ENCODE data around the gene ASXL1. TPM values are rescaled to one million over a fixed set of nuclear protein-coding genes. Genes with fewer than 3 reads are reported as not detected.

The ASXL1 gene
- total RNA-seq, 1 donor from 2014 or later: 97.5 TPM

DNA sequence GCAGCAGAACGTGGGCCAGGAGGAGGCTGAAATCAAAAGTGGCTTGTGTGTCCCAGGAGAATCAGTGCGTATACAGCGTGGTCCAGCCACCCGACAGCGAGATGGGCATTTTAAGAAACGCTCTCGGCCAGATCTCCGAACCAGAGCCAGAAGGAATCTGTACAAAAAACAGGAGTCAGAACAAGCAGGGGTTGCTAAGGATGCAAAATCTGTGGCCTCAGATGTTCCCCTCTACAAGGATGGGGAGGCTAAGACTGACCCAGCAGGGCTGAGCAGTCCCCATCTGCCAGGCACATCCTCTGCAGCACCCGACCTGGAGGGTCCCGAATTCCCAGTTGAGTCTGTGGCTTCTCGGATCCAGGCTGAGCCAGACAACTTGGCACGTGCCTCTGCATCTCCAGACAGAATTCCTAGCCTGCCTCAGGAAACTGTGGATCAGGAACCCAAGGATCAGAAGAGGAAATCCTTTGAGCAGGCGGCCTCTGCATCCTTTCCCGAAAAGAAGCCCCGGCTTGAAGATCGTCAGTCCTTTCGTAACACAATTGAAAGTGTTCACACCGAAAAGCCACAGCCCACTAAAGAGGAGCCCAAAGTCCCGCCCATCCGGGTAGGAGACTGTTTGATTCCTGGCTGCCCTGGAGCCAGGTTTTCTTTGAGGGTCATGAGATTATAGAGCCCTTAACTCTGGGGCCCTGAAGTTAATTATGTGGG is 75.3 kb downstream of the ASXL1 start:
- Histone ChIP-seq H3K4me3 (no peak overlapping the region), H3K27ac (no peak overlapping the region), H3K4me1 (no peaks in the 10 kb centered on the region), H3K9me3 (no peaks in the 10 kb centered on the region), H3K36me3 (peaks cover 0 to 92% of the 10 kb centered on the region in 2 donors), H3K27me3 (no peaks in the 10 kb centered on the region)
- TF ChIP-seq POLR2AphosphoS5 (IDR thresholded peaks at IDR 0.05; ENCODE audit: insufficient read depth in 1 of 2, low read depth in 1 of 2) (peak in 1 of 2 donors; percentile 45), POLR2A (IDR thresholded peaks at IDR 0.05) (no peak), CTCF (IDR thresholded peaks at IDR 0.05) (no peak)
- intact Hi-C loops (cut with DNase I): no loop called here
- DNase-seq (ENCODE audit: extremely low spot score in 2 of 2): no peak

GRCh38 chr20:32434434-32434833 is 76.3 kb downstream of the ASXL1 start:
- Histone ChIP-seq H3K27me3 (no peaks in the 10 kb centered on the region), H3K27ac (no peak overlapping the region), H3K4me3 (no peak overlapping the region), H3K36me3 (peaks cover 0 to 94% of the 10 kb centered on the region in 2 donors), H3K9me3 (no peaks in the 10 kb centered on the region), H3K4me1 (no peaks in the 10 kb centered on the region)
- intact Hi-C loops (cut with DNase I): no loop called here
- DNase-seq (ENCODE audit: extremely low spot score in 2 of 2): no peak
- TF ChIP-seq POLR2AphosphoS5 (IDR thresholded peaks at IDR 0.05; ENCODE audit: insufficient read depth in 1 of 2, low read depth in 1 of 2) (peak in 1 of 2 donors; percentile 31), POLR2A (IDR thresholded peaks at IDR 0.05) (no peak)

- DNase-seq (ENCODE audit: extremely low spot score in 2 of 2): no peak
- Histone ChIP-seq H3K27ac (no peak overlapping the region), H3K27me3 (no peaks in the 10 kb centered on the region), H3K4me1 (no peaks in the 10 kb centered on the region), H3K36me3 (peaks cover 0 to 86% of the 10 kb centered on the region in 2 donors), H3K9me3 (no peaks in the 10 kb centered on the region), H3K4me3 (no peak overlapping the region)
- TF ChIP-seq POLR2AphosphoS5 (IDR thresholded peaks at IDR 0.05; ENCODE audit: insufficient read depth in 1 of 2, low read depth in 1 of 2) (peak in 1 of 2 donors; percentile 27), POLR2A (IDR thresholded peaks at IDR 0.05) (no peak)
- intact Hi-C loops (cut with DNase I): no loop called here
Observed at GRCh38 chr20:32435449-32436107, 77.4 kb downstream of the ASXL1 start.

DNA sequence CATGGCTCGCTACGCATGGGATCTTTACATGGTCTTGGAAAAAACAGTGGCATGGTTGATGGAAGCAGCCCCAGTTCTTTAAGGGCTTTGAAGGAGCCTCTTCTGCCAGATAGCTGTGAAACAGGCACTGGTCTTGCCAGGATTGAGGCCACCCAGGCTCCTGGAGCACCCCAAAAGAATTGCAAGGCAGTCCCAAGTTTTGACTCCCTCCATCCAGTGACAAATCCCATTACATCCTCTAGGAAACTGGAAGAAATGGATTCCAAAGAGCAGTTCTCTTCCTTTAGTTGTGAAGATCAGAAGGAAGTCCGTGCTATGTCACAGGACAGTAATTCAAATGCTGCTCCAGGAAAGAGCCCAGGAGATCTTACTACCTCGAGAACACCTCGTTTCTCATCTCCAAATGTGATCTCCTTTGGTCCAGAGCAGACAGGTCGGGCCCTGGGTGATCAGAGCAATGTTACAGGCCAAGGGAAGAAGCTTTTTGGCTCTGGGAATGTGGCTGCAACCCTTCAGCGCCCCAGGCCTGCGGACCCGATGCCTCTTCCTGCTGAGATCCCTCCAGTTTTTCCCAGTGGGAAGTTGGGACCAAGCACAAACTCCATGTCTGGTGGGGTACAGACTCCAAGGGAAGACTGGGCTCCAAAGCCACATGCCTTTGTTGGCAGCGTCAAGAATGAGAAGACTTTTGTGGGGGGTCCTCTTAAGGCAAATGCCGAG is 78.2 kb downstream of the ASXL1 start:
- H3K27ac ChIP-seq: no peak overlapping the region
- H3K27me3 ChIP-seq: no peaks in the 10 kb centered on the region
- no peak for DNase-seq (ENCODE audit: extremely low spot score in 2 of 2)
- H3K4me1 ChIP-seq: no peaks in the 10 kb centered on the region
- intact Hi-C loops (cut with DNase I): no loop called here
- peaks cover 0 to 79% of the 10 kb centered on the region in 2 donors for H3K36me3 ChIP-seq
- no peak for TF ChIP-seq POLR2A (IDR thresholded peaks at IDR 0.05)
- H3K9me3 ChIP-seq: no peaks in the 10 kb centered on the region
- no peak overlapping the region for H3K4me3 ChIP-seq

GRCh38 chr20:32436968-32437367 is 78.8 kb downstream of the ASXL1 start:
- Histone ChIP-seq H3K9me3 (no peaks in the 10 kb centered on the region), H3K4me3 (no peak overlapping the region), H3K27me3 (no peaks in the 10 kb centered on the region), H3K27ac (no peak overlapping the region), H3K36me3 (peaks cover 0 to 72% of the 10 kb centered on the region in 2 donors), H3K4me1 (no peaks in the 10 kb centered on the region)
- intact Hi-C loops (cut with DNase I): no loop called here
- TF ChIP-seq POLR2A (IDR thresholded peaks at IDR 0.05): no peak
- TF ChIP-seq CTCF (IDR thresholded peaks at IDR 0.05): no peak
- no peak for DNase-seq (ENCODE audit: extremely low spot score in 2 of 2)

- Histone ChIP-seq H3K27ac (no peak overlapping the region), H3K9me3 (no peaks in the 10 kb centered on the region), H3K27me3 (no peaks in the 10 kb centered on the region), H3K4me3 (no peak overlapping the region), H3K36me3 (peaks cover 0 to 66% of the 10 kb centered on the region in 2 donors), H3K4me1 (no peaks in the 10 kb centered on the region)
- intact Hi-C loops (cut with DNase I): no loop called here
- no peak for DNase-seq (ENCODE audit: extremely low spot score in 2 of 2)
- TF ChIP-seq CTCF (IDR thresholded peaks at IDR 0.05) (no peak), POLR2A (IDR thresholded peaks at IDR 0.05) (no peak), POLR2AphosphoS5 (IDR thresholded peaks at IDR 0.05; ENCODE audit: insufficient read depth in 1 of 2, low read depth in 1 of 2) (no peak)
Observed at GRCh38 chr20:32437391-32438074, 79.4 kb downstream of the ASXL1 start.
